HEK293 (cell line): Measurements from ENCODE around the gene RAD21L1.
"Not testable (repeated sequence)": the region's sequence is repeated elsewhere in the genome, so short reads cannot be mapped to it uniquely, and the experiment has no call there.

Source experiments
- CTCF ChIA-PET: fragments of 350-600 bp; formaldehyde crosslinking; extraction: SDS; loops from one replicate; lab custom pipeline; 2021; ENCODE audit warnings: antibody characterized with exemption; lab: Yijun Ruan, JAX
- POLR2A ChIA-PET: fragments of 300-600 bp; formaldehyde crosslinking; extraction: SDS; loops from one replicate; lab custom pipeline; 2020; ENCODE audit warnings: antibody characterized with exemption, inconsistent platforms; lab: Yijun Ruan, JAX
- H3K27ac ChIP-seq: fragments of 200-500 bp; sonication (Bioruptor generic); 2 replicates; pipeline ENCODE4 v1.5.1; 2014; ENCODE audit warnings: low read depth, low read length, control low read depth, inconsistent platforms; ENCODE audit errors: extremely low read depth
- H3K36me3 ChIP-seq, 2 experiments: fragments of 200-500 bp in 1 of 2; sonication (Bioruptor generic) in 1 of 2; 1 replicate in 1 of 2; 2 replicates in 1 of 2; pipeline ENCODE4 v1.5.1; 2014 to 2017; ENCODE audit warnings: inconsistent platforms in 2 of 2, low read length in 2 of 2; ENCODE audit not compliant: control insufficient read depth in 2 of 2, insufficient read depth in 1 of 2
- H3K4me1 ChIP-seq: fragments of 200-500 bp; sonication (Bioruptor generic); 2 replicates; pipeline ENCODE4 v1.5.1; 2014; ENCODE audit warnings: mild to moderate bottlenecking, low read length, inconsistent platforms; ENCODE audit not compliant: control insufficient read depth, insufficient read depth
- H3K4me3 ChIP-seq: 2 replicates; pipeline ENCODE4 v1.5.1; 2011; ENCODE audit warnings: low read depth, mild to moderate bottlenecking, control low read depth, low read length, moderate library complexity
- H3K9me3 ChIP-seq: fragments of 200-500 bp; sonication (Bioruptor generic); 2 replicates; pipeline ENCODE4 v1.5.1; 2014; ENCODE audit warnings: low read depth, low read length, inconsistent platforms; ENCODE audit not compliant: control insufficient read depth, insufficient read depth
- SALL2 ChIP-seq: fragments of 450-650 bp; formaldehyde crosslinking; IDR thresholded peaks from 2 replicates; pipeline ENCODE4 v1.5.0; 2017; ENCODE audit warnings: missing biosample characterization, mild to moderate bottlenecking, missing genetic modification characterization, borderline replicate concordance
- ZNF146 ChIP-seq: fragments of 450-650 bp; formaldehyde crosslinking; IDR thresholded peaks from 2 replicates; pipeline ENCODE4 v1.5.1; 2016; ENCODE audit warnings: missing biosample characterization, missing genetic modification characterization
- ZNF175 ChIP-seq: fragments of 450-650 bp; formaldehyde crosslinking; IDR thresholded peaks from 2 replicates; pipeline ENCODE4 v1.5.1; 2016; ENCODE audit warnings: missing biosample characterization, missing genetic modification characterization
- ZNF184 ChIP-seq: fragments of 450-650 bp; IDR thresholded peaks from 2 replicates; pipeline ENCODE4 v1.5.1; 2018; ENCODE audit warnings: missing biosample characterization, mild to moderate bottlenecking, missing genetic modification characterization
- ZNF19 ChIP-seq: fragments of 450-650 bp; formaldehyde crosslinking; IDR thresholded peaks from 2 replicates; pipeline ENCODE4; 2016; ENCODE audit warnings: missing biosample characterization, missing genetic modification characterization, low read depth
- ZNF2 ChIP-seq: fragments of 450-650 bp; formaldehyde crosslinking; IDR thresholded peaks from 2 replicates; pipeline ENCODE4 v1.5.1; 2016; ENCODE audit warnings: missing biosample characterization, missing genetic modification characterization
- ZNF266 ChIP-seq: fragments of 450-650 bp; formaldehyde crosslinking; IDR thresholded peaks from 2 replicates; pipeline ENCODE4 v1.5.1; 2016; ENCODE audit warnings: missing biosample characterization, missing genetic modification characterization, low read depth
- ZNF274 ChIP-seq, 2 experiments: fragments of 200-500 bp in 1 of 2; fragments of 450-650 bp in 1 of 2; sonication (Bioruptor generic) in 1 of 2; formaldehyde crosslinking in 1 of 2; IDR thresholded peaks; 2 replicates each; pipeline versions ENCODE4 v1.5.1 to v1.6.1; 2014 to 2016; ENCODE audit warnings: borderline replicate concordance in 1 of 2, inconsistent platforms in 1 of 2, low read length in 1 of 2, missing biosample characterization in 1 of 2, missing genetic modification characterization in 1 of 2
- ZNF302 ChIP-seq: fragments of 450-650 bp; formaldehyde crosslinking; IDR thresholded peaks from 2 replicates; pipeline ENCODE4 v1.5.1; 2016; ENCODE audit warnings: missing biosample characterization, missing genetic modification characterization, low read depth
- ZNF354C ChIP-seq: fragments of 450-650 bp; formaldehyde crosslinking; IDR thresholded peaks from 2 replicates; pipeline ENCODE4 v1.5.1; 2016; ENCODE audit warnings: missing biosample characterization, missing genetic modification characterization, low read depth, borderline replicate concordance
- ZNF549 ChIP-seq: fragments of 450-650 bp; IDR thresholded peaks from 2 replicates; pipeline ENCODE4 v1.5.1; 2018; ENCODE audit warnings: missing biosample characterization, missing genetic modification characterization, mild to moderate bottlenecking, inconsistent platforms, moderate library complexity
- ZNF555 ChIP-seq: fragments of 450-650 bp; formaldehyde crosslinking; conservative IDR thresholded peaks from 2 replicates; pipeline ENCODE4 v1.5.1; 2017; ENCODE audit warnings: missing biosample characterization, mild to moderate bottlenecking, missing genetic modification characterization, inconsistent platforms
- ZNF585B ChIP-seq: fragments of 450-650 bp; formaldehyde crosslinking; IDR thresholded peaks from 2 replicates; pipeline ENCODE4 v1.5.1; 2016; ENCODE audit warnings: missing biosample characterization, missing genetic modification characterization
- ZNF600 ChIP-seq: fragments of 450-650 bp; formaldehyde crosslinking; IDR thresholded peaks from 2 replicates; pipeline ENCODE4 v1.5.1; 2016; ENCODE audit warnings: missing biosample characterization, missing genetic modification characterization
- ZNF626 ChIP-seq: fragments of 450-650 bp; sonication (Bioruptor Pico); formaldehyde crosslinking; IDR thresholded peaks from 2 replicates; pipeline ENCODE4 v1.5.1; 2018; ENCODE audit warnings: missing biosample characterization, missing genetic modification characterization, inconsistent platforms
- ZNF747 ChIP-seq: fragments of 450-650 bp; formaldehyde crosslinking; IDR thresholded peaks from 2 replicates; pipeline ENCODE4 v1.5.1; 2016; ENCODE audit warnings: missing biosample characterization, missing genetic modification characterization
- ZNF843 ChIP-seq: fragments of 450-650 bp; formaldehyde crosslinking; IDR thresholded peaks from 2 replicates; pipeline ENCODE4 v1.5.1; 2016; ENCODE audit warnings: missing biosample characterization, missing genetic modification characterization
- TF ChIP-seq, protein P1 (sequence below): fragments of 450-650 bp; formaldehyde crosslinking; IDR thresholded peaks from 2 replicates; pipeline ENCODE4 v1.5.1; 2016; ENCODE audit warnings: missing biosample characterization, missing genetic modification characterization
- TF ChIP-seq, protein P2 (sequence below): fragments of 450-650 bp; formaldehyde crosslinking; IDR thresholded peaks from 2 replicates; pipeline ENCODE4 v1.5.1; 2016; ENCODE audit warnings: missing biosample characterization, missing genetic modification characterization
- TF ChIP-seq, protein P3 (sequence below): fragments of 450-650 bp; formaldehyde crosslinking; IDR thresholded peaks from 2 replicates; pipeline ENCODE4 v1.5.1; 2016; ENCODE audit warnings: missing biosample characterization, missing genetic modification characterization, borderline replicate concordance

Gene RAD21L1

DNA sequence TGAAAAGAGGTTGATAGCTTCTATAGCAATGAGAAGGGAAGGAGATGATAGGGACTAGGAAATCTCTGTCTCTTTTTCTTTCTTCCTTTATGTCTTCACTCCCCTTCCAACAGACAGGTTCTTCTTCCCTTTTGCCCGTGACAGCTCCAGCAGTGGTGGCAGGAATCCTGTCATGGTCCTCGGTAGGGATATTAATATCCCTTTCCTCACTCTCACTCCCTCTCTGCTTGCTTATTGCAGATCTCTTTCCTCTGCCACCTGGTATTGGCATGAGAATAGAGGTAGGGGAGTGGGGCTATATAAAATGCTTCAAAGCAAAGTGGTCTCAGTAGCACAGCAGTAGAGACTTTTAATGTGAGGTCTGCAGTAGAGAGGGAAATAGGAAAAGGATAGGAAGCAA is 19.7 kb downstream of the RAD21L1 start (continued):
- TF ChIP-seq, protein P1, sequence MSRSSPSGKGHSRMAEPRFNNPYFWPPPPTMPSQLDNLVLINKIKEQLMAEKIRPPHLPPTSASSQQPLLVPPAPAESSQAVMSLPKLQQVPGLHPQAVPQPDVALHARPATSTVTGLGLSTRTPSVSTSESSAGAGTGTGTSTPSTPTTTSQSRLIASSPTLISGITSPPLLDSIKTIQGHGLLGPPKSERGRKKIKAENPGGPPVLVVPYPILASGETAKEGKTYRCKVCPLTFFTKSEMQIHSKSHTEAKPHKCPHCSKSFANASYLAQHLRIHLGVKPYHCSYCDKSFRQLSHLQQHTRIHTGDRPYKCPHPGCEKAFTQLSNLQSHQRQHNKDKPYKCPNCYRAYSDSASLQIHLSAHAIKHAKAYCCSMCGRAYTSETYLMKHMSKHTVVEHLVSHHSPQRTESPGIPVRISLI (tag by site-specific recombination), result no peak
- TF ChIP-seq, all 188 proteins: peak for 0

DNA sequence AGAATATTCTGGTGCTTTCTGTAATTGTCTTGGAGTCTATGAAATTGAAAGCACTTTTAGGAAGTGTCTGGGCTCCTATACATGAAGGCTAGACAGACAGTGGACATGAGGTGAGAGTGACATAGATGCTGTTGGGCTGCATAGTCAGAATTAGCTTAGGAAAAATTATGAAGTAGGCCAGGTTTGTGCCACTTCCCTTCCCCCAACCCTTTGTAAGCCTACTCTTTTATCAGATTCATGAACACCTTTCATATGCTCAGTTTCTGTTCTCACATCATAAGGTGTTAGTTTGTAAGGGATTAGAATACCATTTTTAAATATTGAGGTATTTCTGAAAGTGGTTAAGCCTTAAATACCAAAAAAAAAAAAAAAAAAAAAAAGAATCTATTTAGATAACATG is 21.8 kb downstream of the RAD21L1 start:
- TF ChIP-seq ZNF626 (tag by site-specific recombination), result no peak
- TF ChIP-seq ZNF585B (tag by site-specific recombination), result no peak
- no peak for TF ChIP-seq ZNF19 (tag by site-specific recombination)
- no peak for TF ChIP-seq ZNF266 (tag by site-specific recombination)
- no peak for TF ChIP-seq ZNF843 (tag by site-specific recombination)
- no peak for TF ChIP-seq ZNF2 (tag by site-specific recombination)
- Histone ChIP-seq H3K36me3 (no peaks in the 10 kb centered on the region), H3K4me1 (peaks cover 2% of the 10 kb centered on the region; the same call in 1 of the 2 replicates), H3K4me3 (no peak overlapping the region), H3K9me3 (no peaks in the 10 kb centered on the region), H3K27ac (no peak overlapping the region)
- ChIA-PET CTCF (no interaction called here), POLR2A (interaction anchor here (0.7 to 1.0 kb wide), 2 partner anchors 21 to 127 kb away, joined by 3 to 8 read pairs; no protein-coding TSS in a partner anchor)

DNA sequence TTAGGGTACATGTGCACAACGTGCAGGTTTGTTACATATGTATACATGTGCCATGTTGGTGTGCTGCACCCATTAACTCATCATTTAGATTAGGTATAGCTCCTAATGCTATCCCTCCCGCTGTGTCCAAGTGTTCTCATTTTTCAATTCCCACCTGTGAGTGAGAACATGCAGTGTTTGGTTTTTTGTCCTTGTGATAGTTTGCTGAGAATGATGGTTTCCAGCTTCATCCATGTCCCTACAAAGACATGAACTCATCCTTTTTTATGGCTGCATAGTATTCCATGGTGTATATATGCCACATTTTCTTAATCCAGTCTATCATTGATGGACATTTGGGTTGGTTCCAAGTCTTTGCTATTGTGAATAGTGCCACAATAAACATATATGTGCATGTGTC is 24.4 kb downstream of the RAD21L1 start:
- H3K9me3 ChIP-seq, H3K36me3 ChIP-seq, H3K4me3 ChIP-seq, POLR2A ChIA-PET, CTCF ChIA-PET, H3K27ac ChIP-seq, H3K4me1 ChIP-seq: not testable (repeated sequence)
- TF ChIP-seq ZNF146 (tag by site-specific recombination), result peak; percentile 86
- TF ChIP-seq, protein P2, sequence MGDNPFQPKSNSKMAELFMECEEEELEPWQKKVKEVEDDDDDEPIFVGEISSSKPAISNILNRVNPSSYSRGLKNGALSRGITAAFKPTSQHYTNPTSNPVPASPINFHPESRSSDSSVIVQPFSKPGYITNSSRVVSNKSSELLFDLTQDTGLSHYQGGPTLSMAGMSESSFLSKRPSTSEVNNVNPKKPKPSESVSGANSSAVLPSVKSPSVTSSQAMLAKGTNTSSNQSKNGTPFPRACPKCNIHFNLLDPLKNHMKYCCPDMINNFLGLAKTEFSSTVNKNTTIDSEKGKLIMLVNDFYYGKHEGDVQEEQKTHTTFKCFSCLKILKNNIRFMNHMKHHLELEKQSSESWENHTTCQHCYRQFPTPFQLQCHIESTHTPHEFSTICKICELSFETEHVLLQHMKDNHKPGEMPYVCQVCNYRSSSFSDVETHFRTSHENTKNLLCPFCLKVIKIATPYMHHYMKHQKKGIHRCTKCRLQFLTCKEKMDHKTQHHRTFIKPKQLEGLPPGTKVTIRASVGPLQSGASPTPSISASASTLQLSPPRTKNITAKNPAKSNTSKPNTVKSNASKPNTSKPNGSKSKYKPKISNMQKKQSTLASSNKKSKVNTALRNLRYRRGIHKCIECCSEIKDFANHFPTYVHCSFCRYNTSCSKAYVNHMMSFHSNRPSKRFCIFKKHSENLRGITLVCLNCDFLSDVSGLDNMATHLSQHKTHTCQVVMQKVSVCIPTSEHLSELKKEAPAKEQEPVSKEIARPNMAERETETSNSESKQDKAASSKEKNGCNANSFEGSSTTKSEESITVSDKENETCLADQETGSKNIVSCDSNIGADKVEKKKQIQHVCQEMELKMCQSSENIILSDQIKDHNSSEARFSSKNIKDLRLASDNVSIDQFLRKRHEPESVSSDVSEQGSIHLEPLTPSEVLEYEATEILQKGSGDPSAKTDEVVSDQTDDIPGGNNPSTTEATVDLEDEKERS (tag by site-specific recombination), result 0 out of 2 replicates have a peak, but pooled peaks have one; percentile 10

- no peaks in the 10 kb centered on the region for H3K36me3 ChIP-seq
- TF ChIP-seq ZNF266 (tag by site-specific recombination), result no peak
- no peak for TF ChIP-seq ZNF175
- TF ChIP-seq SALL2, result no peak
- no peak for TF ChIP-seq ZNF600 (tag by site-specific recombination)
- TF ChIP-seq ZNF274 (IDR thresholded peaks at IDR 0.05; ENCODE audit: low read length), result no peak
- TF ChIP-seq ZNF274 (tag by site-specific recombination; IDR thresholded peaks at IDR 0.05; ENCODE audit: borderline replicate concordance), result no peak
- TF ChIP-seq ZNF747, result no peak
- TF ChIP-seq ZNF555, result no peak
- no peak for TF ChIP-seq ZNF354C
- TF ChIP-seq ZNF549 (tag by site-specific recombination), result no peak
- TF ChIP-seq, protein P3, sequence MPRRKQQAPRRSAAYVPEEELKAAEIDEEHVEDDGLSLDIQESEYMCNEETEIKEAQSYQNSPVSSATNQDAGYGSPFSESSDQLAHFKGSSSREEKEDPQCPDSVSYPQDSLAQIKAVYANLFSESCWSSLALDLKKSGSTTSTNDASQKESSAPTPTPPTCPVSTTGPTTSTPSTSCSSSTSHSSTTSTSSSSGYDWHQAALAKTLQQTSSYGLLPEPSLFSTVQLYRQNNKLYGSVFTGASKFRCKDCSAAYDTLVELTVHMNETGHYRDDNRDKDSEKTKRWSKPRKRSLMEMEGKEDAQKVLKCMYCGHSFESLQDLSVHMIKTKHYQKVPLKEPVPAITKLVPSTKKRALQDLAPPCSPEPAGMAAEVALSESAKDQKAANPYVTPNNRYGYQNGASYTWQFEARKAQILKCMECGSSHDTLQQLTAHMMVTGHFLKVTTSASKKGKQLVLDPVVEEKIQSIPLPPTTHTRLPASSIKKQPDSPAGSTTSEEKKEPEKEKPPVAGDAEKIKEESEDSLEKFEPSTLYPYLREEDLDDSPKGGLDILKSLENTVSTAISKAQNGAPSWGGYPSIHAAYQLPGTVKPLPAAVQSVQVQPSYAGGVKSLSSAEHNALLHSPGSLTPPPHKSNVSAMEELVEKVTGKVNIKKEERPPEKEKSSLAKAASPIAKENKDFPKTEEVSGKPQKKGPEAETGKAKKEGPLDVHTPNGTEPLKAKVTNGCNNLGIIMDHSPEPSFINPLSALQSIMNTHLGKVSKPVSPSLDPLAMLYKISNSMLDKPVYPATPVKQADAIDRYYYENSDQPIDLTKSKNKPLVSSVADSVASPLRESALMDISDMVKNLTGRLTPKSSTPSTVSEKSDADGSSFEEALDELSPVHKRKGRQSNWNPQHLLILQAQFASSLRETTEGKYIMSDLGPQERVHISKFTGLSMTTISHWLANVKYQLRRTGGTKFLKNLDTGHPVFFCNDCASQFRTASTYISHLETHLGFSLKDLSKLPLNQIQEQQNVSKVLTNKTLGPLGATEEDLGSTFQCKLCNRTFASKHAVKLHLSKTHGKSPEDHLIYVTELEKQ (tag by site-specific recombination), result no peak
- TF ChIP-seq ZNF585B (tag by site-specific recombination), result no peak
- TF ChIP-seq ZNF302, result no peak
- no peak for TF ChIP-seq ZNF184 (tag by site-specific recombination)
- TF ChIP-seq, all 188 proteins: peak for 0
- Histone ChIP-seq H3K27ac (no peak overlapping the region), H3K4me3 (no peak overlapping the region), H3K4me1 (no peaks in the 10 kb centered on the region; the same call in 1 of the 2 replicates), H3K9me3 (no peaks in the 10 kb centered on the region; the same call in 1 of the 2 replicates)
- POLR2A ChIA-PET, result no interaction called here
- CTCF ChIA-PET, result no interaction called here
Measured at GRCh38 chr20:1252416-1252815, 26.6 kb downstream of the RAD21L1 start.
